Right lung (tissue), 5 donors: ENCODE results near the gene PCDH15. TPM values are rescaled to one million over a fixed set of nuclear protein-coding genes. Genes with fewer than 3 reads are reported as not detected.

Experiments used
- DNase-seq, 2 donors: peaks; one replicate each; pipeline ENCODE4 v3.0.0-alpha.2; 2013
- polyA plus RNA-seq, 5 donors: library from polyadenylated mRNA; unstranded; fragments of 120-200 nt; gene quantifications; one replicate each; pipeline versions ENCODE4 v1.2.1 to v1.2.3, GENCODE V29; 2013; ENCODE audit warnings: inconsistent platforms in 1 of 5, low replicate concordance in 1 of 5; ENCODE audit not compliant: insufficient read length in 5 of 5, insufficient read depth in 1 of 5

Gene PCDH15
- polyA plus RNA-seq, 5 donors = 1.2 to 1.8 (median 1.6) TPM

DNA sequence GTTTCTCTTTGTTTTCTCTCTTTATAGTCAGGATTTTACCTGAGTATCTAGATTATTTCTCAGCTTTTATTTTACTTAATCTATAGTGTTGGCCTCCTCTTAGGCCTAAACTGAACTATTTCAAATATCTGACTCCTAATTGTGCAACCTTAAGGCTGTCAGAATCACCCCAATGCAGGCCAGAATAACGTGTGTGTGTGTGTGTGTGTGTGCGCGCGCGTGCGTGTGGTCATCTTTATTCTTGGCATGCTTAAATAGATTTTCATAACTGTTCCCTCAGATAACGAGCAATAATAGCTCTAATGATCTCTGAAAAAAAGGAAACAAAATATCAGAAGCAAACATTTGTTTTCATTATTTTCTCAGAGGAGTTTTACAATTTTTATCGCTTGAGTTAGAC, 92.4 kb downstream of the PCDH15 start:
- peak; percentile 76 to 77 for DNase-seq

DNA sequence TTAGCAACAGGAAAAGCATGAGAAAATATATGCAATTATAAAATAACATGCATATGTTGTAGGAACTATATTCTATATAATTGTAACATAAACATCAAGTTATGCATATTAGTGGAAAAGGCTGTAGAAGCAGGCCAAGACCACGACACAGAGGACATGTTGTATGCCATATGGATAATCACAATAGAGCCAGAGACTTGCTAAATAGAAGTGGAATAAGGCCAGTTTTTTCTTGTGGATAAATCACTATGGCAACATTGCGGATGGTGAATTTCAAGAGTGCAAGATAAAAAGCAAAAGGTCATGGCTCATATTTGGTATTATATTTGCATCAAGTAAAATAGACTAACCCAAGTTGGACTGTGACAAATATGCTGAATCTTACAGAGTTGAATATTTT, 93.0 kb downstream of the PCDH15 start:
- DNase-seq = peak; percentile 80 to 86

DNA sequence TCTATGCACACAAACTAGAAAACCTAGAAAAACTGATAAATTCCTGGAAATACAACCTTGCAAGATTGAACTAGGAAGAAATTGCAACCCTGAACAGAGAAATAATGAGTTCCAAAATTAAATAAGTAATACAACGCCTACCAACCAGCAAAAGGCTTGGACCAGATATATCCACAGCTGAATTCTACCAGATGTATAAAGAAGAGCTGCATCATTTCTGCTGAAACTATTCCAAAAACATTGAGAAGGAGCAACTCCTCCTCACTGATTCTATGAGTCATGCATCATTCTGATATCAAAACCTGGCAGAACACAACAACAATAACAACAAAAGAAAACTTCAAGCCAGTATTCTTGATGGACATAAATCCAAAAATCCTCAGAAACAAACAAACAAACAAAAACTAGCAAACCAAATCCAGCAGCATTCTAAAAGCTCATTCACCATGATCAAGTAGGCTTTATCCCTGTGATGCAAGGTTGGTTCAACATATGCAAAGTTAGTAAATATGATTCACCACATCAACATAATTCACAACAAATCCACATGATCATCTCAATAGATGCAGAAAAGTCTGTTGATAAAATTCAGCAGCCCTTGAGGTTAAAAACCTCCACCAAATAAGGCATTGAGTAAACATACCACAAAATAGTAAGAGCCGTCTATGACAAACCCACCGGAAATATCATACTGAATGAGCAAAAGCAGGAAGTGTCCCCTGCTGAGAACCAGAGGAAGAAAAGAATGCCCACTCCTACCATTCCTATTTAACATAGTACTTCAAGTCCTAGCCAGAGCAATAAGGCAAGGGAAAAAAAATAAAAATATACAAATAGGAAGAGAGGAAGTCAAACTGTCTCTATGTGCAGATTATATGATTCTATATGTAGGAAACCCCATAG, 98.2 kb downstream of the PCDH15 start:
- no peak for DNase-seq

DNA sequence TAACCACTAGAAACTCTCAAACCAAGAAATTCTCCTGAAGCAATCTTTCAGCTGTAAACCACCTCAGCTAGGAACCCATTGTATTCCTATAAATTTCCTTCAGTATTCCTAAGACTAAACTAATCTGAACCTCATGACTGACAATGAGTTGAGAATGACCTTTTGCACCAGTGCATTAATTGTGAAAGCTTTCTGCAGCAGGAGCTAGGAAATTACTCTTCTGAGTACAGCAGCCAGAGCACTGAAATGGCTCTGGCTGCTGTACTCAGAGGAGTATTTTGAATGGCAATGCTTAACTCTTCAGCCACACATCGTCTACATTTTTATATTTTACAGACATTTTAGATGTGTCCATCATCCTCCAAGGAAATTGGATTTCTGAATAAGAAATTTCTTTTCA, 109.7 kb downstream of the PCDH15 start:
- peak in 1 of 2 donors; percentile 62 for DNase-seq

DNA sequence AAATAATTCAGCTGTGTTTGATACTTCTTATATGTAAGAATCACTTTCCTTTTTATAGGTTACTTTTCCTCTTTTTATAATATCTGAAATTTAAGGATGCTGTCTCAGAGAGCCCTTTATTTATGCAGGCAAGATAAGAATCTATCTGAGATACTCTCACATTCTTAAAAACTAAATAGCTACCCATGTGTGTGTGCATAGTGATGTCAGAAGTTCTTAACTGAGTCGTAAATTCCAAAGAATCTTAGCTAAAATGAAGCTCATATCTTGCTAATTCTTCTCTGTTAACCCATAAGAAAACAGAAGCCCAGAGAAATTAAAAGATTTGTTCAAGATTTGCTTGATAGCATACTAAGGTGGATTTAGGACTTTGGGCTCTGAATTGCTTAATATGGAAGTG, 118.5 kb downstream of the PCDH15 start:
- no peak for DNase-seq

DNA sequence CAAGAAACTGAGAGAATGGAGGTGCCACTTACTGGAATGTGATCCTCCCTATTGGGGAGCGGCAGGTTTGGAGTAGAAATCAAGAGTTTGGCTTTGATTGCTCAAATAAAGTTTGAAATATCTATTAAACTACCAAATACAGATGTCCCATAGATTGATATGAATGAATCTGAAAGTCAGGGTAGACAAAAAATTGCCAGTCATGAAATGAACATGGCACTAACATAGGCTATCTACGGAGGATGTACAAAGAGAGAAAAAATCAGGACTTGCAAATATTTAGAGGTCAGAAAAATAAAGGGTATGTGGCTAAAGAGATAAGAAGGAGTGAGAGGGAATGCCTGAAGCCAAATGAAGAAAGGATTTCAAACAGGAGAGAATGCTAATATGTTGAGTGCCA, 119.9 kb downstream of the PCDH15 start:
- DNase-seq = no peak

DNA sequence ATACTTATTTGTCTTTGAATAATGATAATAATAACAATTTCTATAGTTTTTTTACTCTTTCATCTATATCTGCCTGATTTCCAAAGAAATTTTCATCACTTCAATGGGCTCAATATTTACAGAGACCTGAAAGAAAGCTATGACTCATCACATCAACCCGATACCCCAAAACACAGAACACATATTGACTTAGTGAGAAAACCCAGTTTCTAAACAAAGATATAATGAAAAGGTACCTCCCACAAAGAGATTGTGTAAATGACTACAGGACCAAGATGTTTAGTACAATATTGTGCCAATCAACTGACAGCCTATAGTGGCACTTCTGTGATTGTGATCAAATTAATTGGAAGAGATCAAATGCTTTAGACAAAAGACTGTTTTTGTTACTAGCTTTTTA, 133.9 kb downstream of the PCDH15 start:
- DNase-seq = no peak

DNA sequence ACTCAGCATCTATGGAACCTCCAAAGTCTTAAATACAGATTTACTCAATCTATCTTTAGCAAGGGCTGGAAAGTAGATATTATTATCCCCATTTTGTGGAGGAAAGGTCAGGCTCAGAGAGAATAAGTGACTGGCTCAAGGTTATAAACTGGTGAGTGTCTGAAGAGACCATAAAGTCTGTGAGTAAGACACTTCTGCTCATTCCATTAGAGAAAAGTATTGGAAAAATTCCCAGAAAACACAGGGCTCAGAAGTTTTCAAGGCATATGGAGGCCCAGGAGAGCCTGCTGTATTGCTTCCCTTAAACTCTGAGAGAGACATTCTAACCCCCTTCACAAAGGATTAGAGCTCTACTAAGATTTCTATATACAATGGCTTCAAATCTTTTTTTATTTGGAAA, 134.8 kb downstream of the PCDH15 start:
- DNase-seq = no peak

DNA sequence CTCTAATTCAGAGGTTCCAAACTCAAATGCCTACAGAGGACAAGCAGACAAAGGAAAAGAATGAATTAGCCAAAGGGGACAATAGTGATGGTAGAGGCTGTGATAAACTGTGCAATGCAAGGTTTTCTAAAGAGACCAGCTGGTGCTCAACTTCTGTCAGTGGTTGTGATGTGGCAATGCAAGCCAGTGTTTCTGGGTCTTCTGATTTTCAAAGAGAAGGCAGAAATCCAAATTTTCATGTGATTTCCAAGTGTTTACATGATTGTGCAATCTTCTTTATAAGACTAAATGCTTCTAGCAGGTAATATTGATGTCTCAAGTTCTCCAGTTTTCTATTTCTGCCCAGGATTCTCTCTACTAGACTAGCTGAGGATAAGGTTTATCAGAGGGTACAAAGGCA, 135.9 kb downstream of the PCDH15 start:
- DNase-seq = peak; percentile 50 to 51

DNA sequence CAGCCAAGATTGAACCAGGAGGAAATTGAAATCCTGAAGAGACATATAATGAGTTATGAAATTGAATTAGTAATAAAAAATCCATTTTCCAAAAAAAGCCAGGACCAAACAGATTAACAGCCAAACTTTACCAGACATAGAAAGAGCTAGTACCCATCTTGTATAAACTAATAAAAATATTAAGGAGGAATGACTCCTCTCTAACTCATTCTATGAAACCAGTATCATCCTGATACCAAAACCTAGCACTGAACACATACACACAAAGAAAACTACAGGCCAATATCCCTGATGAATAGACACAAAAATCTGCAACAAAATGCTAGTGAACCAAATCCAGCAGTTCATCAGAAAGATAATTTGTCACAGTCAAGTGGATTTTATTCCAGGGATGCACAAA, 140.6 kb downstream of the PCDH15 start:
- DNase-seq = no peak

DNA sequence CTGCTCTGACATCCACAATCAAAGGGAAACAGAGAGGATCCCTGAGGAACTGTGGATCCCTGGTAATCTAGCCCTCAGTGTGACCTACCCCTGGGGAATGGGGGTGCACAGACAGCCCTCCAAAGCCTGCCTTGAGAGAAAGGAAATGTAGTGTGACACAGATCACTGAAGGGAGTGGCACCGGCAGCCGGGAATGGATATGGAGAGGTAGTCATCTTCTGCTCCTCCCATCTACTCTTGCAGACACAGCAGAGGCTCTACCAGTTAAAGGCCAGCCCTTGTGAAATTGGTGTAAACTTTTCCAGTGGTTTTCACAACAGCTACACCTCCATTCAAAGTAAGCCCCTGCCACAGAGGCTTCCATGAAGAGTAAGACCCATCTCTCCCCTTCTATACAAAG, 144.4 kb downstream of the PCDH15 start:
- DNase-seq = no peak

DNA sequence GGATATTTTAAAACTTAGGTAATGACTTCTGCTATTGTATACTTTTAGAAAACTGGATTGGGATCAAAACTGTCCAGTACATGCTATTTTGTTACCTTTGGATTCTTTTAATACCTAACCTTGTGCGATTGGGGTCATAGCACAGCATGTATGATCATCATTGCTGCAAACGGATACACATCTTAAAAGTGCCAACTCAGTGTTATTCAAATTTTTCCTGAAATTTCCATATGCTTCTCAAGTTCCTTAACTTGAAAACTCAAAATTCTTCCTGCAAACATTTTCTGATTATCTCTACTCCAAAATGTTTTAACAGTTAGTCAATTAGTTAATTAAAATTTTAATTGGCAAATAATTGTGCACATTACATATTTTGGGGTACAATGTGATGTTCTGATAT, 147.5 kb downstream of the PCDH15 start:
- no peak for DNase-seq

DNA sequence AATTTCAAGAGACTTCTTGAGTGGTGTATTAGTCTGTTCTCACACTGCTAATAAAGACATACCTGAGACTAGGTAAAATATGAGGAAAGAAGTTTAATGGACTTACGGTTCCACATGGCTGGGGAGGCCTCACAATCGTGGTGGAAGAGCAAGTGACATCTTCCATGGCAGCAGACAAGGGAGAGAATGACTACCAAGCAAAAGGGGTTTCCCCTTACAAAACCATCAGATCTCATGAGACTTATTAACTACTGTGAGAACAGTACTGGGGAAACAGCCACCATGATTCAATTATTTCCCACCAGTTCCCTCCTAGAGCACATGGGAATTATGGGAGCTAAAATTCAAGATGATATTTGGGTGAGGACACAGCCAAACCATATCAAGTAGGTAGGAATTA, 150.5 kb downstream of the PCDH15 start:
- no peak for DNase-seq

DNA sequence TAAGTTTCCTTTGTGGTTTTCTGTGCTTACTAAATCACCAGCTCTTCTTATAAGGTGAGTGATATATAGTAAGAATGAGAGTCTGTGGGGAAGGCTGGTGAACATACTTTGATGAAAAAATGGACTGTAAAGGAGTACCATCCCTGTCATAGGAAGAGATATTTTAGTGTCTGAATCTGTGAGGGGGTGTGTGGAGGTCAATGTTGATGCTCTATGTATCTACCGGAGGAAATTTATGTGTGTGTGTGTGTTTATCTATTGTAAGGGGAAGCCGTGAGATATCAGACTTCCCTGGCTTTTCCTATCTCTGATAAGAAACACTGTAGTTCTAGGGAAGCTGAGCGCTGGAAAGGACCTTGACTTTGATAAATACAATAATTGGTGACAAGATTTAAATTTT, 179.0 kb downstream of the PCDH15 start:
- DNase-seq = no peak

DNA sequence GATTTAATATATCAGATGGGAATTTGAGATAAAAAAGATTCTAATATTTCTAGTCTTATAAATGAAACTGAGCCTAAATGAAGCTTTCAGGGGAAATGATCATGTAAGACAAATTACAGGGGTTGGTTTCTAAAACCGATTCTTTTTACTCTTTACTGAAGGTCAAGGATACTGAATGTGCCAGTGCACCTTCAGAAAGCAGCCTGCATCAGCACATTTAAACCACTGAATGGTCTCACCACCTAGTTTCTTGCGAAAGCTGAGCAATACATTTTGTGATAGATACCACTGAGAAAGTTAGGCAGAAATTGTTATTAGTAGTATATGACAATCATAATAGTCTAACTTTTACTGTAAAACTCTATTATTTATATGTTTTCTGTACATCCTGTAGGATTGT, 180.7 kb downstream of the PCDH15 start:
- no peak for DNase-seq

DNA sequence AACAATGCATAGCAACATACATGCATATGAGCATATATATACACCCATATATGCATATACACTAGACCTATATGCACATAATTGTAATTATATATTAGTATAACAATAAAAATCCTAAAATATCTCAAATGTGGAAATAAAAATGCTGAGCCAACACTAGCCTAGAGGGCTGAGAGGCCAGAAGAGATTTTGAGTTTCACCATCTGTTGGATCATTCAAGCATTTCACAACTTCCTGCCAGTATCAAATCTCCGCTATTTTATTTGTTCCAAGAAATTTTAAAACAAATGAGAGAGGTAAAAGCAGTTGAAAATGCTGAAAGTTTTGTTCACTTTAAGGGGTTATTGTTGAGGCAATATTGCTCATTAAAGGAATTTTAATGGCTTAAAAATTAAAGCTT, 187.0 kb downstream of the PCDH15 start:
- peak; percentile 63 to 64 for DNase-seq

DNA sequence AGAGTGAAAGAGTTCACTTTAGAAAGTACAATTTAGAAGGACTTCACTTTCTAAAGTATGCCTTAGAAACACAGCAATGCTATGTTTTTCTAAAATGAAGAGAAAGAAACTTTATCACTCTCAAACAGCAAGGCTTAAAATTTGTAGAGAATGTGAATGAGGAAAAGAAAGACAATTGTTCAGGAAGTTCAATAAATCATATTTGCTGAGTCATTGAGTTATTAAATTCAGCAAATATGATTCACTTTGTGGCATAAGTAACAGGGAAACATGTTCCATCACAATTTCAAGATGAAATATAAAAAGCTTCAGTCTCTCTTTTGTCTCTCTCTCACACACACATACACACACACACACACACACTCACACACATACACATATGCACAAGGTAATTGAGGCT, 187.9 kb downstream of the PCDH15 start:
- no peak for DNase-seq

DNA sequence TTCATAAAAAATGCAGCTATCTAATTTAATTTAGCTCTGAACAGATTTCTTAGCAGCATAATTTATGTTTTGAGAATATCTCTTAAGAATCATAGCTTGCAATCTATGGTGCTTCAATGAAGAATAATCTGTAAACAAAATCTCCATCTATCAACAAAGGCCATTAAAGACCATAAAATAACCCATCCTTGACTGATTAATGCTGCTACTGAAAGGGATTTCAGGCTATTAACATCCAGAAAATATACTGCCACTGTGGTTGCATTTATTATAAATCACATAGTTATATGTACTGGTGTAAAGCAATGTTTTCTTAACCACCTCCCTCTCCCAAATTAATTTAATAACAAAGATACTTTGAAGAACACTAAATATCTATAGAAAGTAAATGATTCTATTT, 191.6 kb downstream of the PCDH15 start:
- DNase-seq = no peak

DNA sequence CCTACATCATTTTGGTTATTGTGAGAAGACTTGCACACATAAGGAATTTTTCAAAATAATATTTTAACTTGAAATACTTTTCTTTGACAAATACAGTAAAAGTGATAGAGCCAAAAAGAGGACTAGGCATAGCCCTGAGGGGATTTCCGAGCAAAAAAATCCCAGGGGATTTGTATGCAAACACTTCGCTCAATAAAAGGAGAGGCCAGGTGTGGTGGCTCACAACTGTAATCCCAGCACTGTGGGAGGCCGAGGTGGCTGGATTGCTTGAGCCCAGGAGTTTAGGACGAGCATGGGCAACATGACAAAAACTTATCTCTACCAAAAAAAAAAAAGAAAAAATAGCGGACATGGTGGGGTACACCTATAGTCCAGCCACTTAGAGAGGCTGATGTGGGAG, 193.0 kb downstream of the PCDH15 start:
- no peak for DNase-seq

DNA sequence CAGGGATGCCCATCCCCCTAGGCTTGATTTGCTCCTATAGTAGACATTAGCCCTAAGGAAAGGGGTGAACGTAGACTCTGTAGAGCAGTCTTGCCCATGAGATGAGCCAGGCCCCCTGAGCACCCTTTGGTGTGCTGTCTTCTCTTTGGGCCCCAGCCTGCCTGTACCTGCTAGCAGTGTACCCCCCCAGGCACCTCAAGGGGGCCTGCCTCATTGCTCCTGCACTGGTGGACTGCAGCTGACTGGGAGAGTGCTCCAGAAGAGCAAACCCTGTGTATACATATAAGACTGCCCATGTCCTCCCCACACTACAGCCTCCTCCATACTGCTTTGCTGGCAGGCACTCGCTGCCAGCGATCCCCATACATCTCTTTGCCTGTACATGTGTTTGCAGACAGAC, 206.7 kb downstream of the PCDH15 start:
- no peak for DNase-seq

DNA sequence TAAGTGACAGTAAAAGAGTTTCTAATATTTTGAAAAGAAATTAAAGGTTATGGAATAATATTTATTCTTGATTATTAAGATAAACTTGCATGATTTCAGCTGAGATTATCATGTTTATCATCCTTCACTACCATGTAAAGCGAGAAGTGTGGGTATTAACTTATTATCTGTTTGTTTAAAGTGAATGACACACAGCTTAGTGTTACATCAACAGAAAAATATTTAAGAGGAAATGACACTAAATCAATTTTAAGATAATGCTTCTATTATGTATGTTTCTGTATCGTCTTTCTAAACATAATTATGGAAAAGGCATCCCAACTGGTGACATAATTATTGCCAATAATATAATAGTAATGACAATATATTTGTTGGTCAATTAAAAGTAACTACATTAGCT, 213.1 kb downstream of the PCDH15 start:
- no peak for DNase-seq

DNA sequence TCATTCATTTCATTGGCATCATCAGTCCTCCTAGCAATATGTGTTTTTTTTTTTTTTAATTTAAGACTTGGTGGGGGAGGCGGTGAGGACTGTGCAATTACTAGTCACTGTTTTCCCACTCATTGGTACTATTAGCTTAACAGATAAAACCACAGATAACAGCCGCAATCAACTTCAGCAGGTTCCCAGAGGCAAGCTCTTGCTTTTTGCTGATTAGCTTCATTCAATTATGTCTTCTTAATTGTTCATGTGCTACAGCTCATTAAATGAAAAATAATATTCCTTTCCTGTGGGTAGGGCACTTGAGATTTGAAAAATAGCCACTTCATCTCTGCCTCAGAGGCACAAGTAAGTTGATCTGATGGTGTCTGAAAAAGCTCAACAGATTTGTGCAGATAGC, 215.5 kb downstream of the PCDH15 start:
- no peak for DNase-seq

DNA sequence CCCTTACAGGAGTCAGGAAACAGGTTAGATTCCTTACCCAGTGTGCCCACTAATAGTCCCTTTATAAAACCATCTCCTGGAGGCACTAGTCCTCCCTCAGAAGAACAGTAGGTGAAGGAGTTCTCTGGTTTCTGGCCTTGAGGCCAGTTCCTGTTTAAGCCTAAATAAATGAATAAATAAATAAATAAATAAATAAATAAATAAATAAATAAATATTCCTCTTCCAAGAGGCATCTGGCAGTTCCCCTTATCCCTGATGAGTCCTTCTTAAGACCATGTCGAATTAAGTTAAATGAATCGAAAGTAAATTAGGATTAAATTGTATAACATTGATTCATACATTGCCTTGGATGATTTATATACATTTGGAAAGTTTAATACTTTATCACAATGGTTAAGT, 223.3 kb downstream of the PCDH15 start:
- no peak for DNase-seq

DNA sequence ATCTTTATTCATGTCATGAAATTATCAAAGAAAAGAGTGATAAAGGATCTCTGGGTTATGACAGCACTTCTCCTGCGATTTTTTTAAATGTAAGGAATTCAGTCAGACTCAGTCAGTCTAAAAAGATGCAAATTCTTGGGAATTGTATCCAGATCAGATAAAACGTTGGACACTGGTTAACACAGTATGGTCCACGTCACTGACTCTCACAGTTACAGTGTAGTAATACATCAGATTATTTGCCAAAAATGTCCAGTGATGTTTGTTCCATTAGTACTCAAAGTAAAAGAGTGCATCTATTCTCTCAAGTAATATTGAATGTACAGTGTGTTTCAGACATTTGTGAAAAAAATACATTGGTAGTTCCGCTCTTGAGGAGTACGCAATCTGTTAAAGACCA, 224.5 kb downstream of the PCDH15 start:
- DNase-seq = peak; percentile 62 to 65
